ENCODE data around the gene TPST2. TPM values are rescaled to one million over a fixed set of nuclear protein-coding genes. Genes with fewer than 3 reads are reported as not detected.

Gene TPST2
- total RNA-seq, 1 donor, result 120 TPM

GRCh38 chr22:26479792-26480610, 109.9 kb downstream of the TPST2 start:
- DNase-seq (ENCODE audit: low read depth in 2 of 3, low spot score in 2 of 3), result peak in 2 of 3 donors; percentile 41 to 59

GRCh38 chr22:26479043-26479791, 110.7 kb downstream of the TPST2 start:
- peak in 2 of 3 donors; percentile 64 to 82 for DNase-seq (ENCODE audit: low read depth in 2 of 3, low spot score in 2 of 3)

DNA sequence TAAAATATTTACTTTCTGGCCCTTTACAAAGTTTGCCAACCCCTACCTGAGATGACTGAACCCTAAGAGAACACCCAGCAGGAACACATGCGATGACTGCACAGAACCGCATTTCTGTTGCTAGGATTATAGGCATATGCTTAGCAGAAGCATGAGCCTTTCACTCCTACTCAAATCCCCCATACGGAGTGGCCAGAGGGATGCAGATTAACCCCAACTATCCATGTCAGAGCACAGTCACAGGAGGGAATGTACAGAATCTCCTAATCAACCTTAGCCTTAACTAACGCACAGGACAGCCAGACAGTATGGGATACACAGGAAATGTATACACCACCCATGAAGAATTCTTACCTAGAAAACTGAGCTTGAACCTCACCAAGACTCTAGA, 112.6 kb downstream of the TPST2 start:
- no peak for DNase-seq (ENCODE audit: low read depth in 2 of 3, low spot score in 2 of 3)

GRCh38 chr22:26476705-26477340, 113.1 kb downstream of the TPST2 start:
- no peak for DNase-seq (ENCODE audit: low read depth in 2 of 3, low spot score in 2 of 3)

DNA sequence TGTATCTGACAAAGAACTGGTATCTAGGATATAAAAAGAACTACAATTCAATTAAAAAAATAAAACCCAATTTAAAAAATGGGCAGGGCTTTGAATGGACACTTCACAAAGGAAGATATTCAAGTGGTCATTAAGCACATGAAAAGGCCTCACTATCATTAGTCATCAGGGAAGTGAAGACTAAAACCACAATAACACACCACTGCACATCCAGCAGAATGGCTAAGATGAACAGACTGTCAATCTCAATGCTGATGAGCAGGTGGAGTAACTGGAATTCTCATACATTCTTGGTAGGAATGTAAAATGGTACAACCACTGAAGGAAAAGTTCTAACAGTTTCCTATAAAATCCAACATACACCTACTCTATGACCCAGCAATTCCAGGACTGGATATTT, 115.2 kb downstream of the TPST2 start:
- DNase-seq (ENCODE audit: low read depth in 2 of 3, low spot score in 2 of 3), result no peak

Small RNA genes lying within 50 kb of the gene (small RNA-seq; reads per million reads assigned to genes)
- gene MIR548J, result 13.4 reads per million, percentile 93 among the genes with 10 or more reads in this experiment

Other genes starting within 250 kb of the TPST2 start
- gene ASPHD2, start 160.9 kb downstream of the TPST2 start, total RNA-seq, result 1.9 TPM
- gene HPS4, start 106.3 kb downstream of the TPST2 start, total RNA-seq, result 64.9 TPM
- 8.3 TPM for gene SRRD, start 106.3 kb downstream of the TPST2 start, total RNA-seq
- gene TFIP11, start 77.7 kb downstream of the TPST2 start, total RNA-seq, result 33.7 TPM
- gene CRYBB1, start 27.9 kb upstream of the TPST2 start, total RNA-seq, result 0.27 TPM
- not detected for gene CRYBA4, start 31.8 kb upstream of the TPST2 start, total RNA-seq
- 14.3 TPM for gene MIAT, start 67.5 kb upstream of the TPST2 start, total RNA-seq

All from hematopoietic multipotent progenitor cell (in vitro differentiated cells).